HG02678 (cell line): ENCODE data around the gene MOCS3.
"Not testable (repeated sequence)": the region's sequence is repeated elsewhere in the genome, so short reads cannot be mapped to it uniquely, and the experiment has no call there.

Experiments
- ATAC-seq: cut with Tn5 transposase; IDR thresholded peaks from one replicate; pipeline ENCODE4 v1.9.1; 2021; ENCODE audit warnings: mild to moderate bottlenecking, moderate library complexity; ENCODE audit not compliant: unreplicated experiment

The MOCS3 gene

GRCh38 chr20:50931306-50932015 lies 27.2 kb upstream of the MOCS3 start, which contains the start of gene ADNP:
Gene ADNP (minus strand): TSS chr20:50931437. CDS start chr20:50903996, 27,441 bp downstream.
- ATAC-seq, result peak; percentile 64

GRCh38 chr20:50932016-50932485 lies 26.6 kb upstream of the MOCS3 start:
- no peak for ATAC-seq

- ATAC-seq, result no peak
Measured at GRCh38 chr20:50932691-50933280, 25.8 kb upstream of the MOCS3 start.

- no peak for ATAC-seq
Measured at GRCh38 chr20:50933589-50933988, 25.0 kb upstream of the MOCS3 start.

GRCh38 chr20:50943069-50943468 lies 15.5 kb upstream of the MOCS3 start:
- no peak for ATAC-seq

GRCh38 chr20:50948132-50948785 lies 10.4 kb upstream of the MOCS3 start:
- no peak for ATAC-seq

- ATAC-seq, result no peak
Measured at GRCh38 chr20:50953196-50953595, 5.4 kb upstream of the MOCS3 start.

GRCh38 chr20:50953821-50954220 lies 4.8 kb upstream of the MOCS3 start:
- ATAC-seq, result no peak

GRCh38 chr20:50957276-50957675 lies 1.3 kb upstream of the MOCS3 start:
- no peak for ATAC-seq

- peak; percentile 79 for ATAC-seq
Measured at GRCh38 chr20:50957798-50958614, 612 bp upstream of the MOCS3 start, which contains the start of gene DPM1. Gene DPM1 (minus strand): TSS chr20:50958532. CDS start chr20:50958523, 9 bp downstream.

GRCh38 chr20:50959543-50960126 lies 1.0 kb downstream of the MOCS3 start:
- ATAC-seq, result no peak

- no peak for ATAC-seq
Measured at GRCh38 chr20:50967586-50967985, 9.0 kb downstream of the MOCS3 start.

- ATAC-seq, result no peak
Measured at GRCh38 chr20:50968289-50968688, 9.7 kb downstream of the MOCS3 start.

GRCh38 chr20:50969435-50969834 lies 10.8 kb downstream of the MOCS3 start:
- ATAC-seq, result no peak

GRCh38 chr20:50969912-50970311 lies 11.3 kb downstream of the MOCS3 start:
- ATAC-seq, result no peak

- ATAC-seq, result no peak
Measured at GRCh38 chr20:50975701-50976330, 17.2 kb downstream of the MOCS3 start.

GRCh38 chr20:50977066-50978021 lies 18.7 kb downstream of the MOCS3 start:
- no peak for ATAC-seq

GRCh38 chr20:50978533-50978932 lies 19.9 kb downstream of the MOCS3 start:
- not testable (repeated sequence) for ATAC-seq

- ATAC-seq, result no peak
Measured at GRCh38 chr20:50980071-50980681, 21.6 kb downstream of the MOCS3 start.
